ENCODE data around the gene MPPE1. TPM values are rescaled to one million over a fixed set of nuclear protein-coding genes. Genes with fewer than 3 reads are reported as not detected.

The MPPE1 gene
- polyA plus RNA-seq, 1 donor from 2014 or later, result 53.4 TPM

GRCh38 chr18:11955239-11956029 is 47.3 kb upstream of the MPPE1 start:
- no peak overlapping the region for H3K4me3 ChIP-seq (ENCODE audit: low read length)
- no peaks in the 10 kb centered on the region for H3K27me3 ChIP-seq (ENCODE audit: insufficient read depth, low read depth, low read length)
- H3K79me2 ChIP-seq (replicated peaks; ENCODE audit: insufficient read depth, low read length), result no peaks in the 10 kb centered on the region
- no peaks in the 10 kb centered on the region for H3K9me3 ChIP-seq (ENCODE audit: low read length)
- TF ChIP-seq RAD21 (conservative IDR thresholded peaks at IDR 0.05) (no peak), POLR2AphosphoS5 (IDR thresholded peaks at IDR 0.05) (no peak), TAF1 (IDR thresholded peaks at IDR 0.05; ENCODE audit: low read depth) (no peak), CTCF (IDR thresholded peaks at IDR 0.05; ENCODE audit: poor library complexity, severe bottlenecking) (no peak), MXI1 (conservative IDR thresholded peaks at IDR 0.05; ENCODE audit: poor library complexity, severe bottlenecking) (no peak), SMC3 (conservative IDR thresholded peaks at IDR 0.05; ENCODE audit: poor library complexity) (no peak), EP300 (conservative IDR thresholded peaks at IDR 0.05; ENCODE audit: poor library complexity, severe bottlenecking) (no peak), EZH2 (IDR thresholded peaks at IDR 0.05; ENCODE audit: borderline replicate concordance, insufficient read depth, low read length, poor library complexity, severe bottlenecking) (no peak)
- TF ChIP-seq, protein P1, sequence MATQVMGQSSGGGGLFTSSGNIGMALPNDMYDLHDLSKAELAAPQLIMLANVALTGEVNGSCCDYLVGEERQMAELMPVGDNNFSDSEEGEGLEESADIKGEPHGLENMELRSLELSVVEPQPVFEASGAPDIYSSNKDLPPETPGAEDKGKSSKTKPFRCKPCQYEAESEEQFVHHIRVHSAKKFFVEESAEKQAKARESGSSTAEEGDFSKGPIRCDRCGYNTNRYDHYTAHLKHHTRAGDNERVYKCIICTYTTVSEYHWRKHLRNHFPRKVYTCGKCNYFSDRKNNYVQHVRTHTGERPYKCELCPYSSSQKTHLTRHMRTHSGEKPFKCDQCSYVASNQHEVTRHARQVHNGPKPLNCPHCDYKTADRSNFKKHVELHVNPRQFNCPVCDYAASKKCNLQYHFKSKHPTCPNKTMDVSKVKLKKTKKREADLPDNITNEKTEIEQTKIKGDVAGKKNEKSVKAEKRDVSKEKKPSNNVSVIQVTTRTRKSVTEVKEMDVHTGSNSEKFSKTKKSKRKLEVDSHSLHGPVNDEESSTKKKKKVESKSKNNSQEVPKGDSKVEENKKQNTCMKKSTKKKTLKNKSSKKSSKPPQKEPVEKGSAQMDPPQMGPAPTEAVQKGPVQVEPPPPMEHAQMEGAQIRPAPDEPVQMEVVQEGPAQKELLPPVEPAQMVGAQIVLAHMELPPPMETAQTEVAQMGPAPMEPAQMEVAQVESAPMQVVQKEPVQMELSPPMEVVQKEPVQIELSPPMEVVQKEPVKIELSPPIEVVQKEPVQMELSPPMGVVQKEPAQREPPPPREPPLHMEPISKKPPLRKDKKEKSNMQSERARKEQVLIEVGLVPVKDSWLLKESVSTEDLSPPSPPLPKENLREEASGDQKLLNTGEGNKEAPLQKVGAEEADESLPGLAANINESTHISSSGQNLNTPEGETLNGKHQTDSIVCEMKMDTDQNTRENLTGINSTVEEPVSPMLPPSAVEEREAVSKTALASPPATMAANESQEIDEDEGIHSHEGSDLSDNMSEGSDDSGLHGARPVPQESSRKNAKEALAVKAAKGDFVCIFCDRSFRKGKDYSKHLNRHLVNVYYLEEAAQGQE (IDR thresholded peaks at IDR 0.05; ENCODE audit: borderline replicate concordance), result no peak
- H3F3A ChIP-seq (ENCODE audit: insufficient read depth, low read length, poor library complexity, severe bottlenecking), result no peaks in the 10 kb centered on the region
- no peaks in the 10 kb centered on the region for H4K20me1 ChIP-seq (ENCODE audit: insufficient read depth)
- H3K36me3 ChIP-seq (ENCODE audit: insufficient read depth, low read length), result no peaks in the 10 kb centered on the region
- H3K27ac ChIP-seq (ENCODE audit: low read length), result no peak overlapping the region
- H3K4me2 ChIP-seq (ENCODE audit: low read length), result no peak overlapping the region
- H3K9me2 ChIP-seq (ENCODE audit: insufficient read depth, low read length), result no peaks in the 10 kb centered on the region
- H2AFZ ChIP-seq (ENCODE audit: low read depth, low read length), result no peak overlapping the region
- no peak overlapping the region for H3K9ac ChIP-seq (ENCODE audit: low read length)

DNA sequence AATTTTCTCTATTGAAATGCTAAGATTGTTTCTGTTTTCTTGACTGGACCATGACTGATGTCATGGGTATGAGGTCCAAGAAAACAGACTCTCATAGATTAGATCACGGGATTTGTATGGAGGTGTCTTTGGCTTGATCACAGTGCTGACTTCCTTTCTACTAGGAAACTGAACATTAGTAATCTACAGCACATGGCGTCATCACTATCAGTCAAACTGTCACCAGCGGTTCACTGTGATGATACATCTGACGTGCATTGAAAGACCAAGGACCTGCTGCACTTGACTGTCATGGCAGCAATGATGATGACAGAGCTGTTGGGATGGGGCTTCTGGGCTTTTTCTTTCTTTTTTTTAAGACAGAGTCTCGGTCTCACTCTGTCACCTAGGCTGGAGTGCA is 45.0 kb upstream of the MPPE1 start:
- Histone ChIP-seq H3K27ac (ENCODE audit: low read length) (no peak overlapping the region), H3K9me2 (ENCODE audit: insufficient read depth, low read length) (no peaks in the 10 kb centered on the region), H4K20me1 (ENCODE audit: insufficient read depth) (no peaks in the 10 kb centered on the region), H3F3A (ENCODE audit: insufficient read depth, low read length, poor library complexity, severe bottlenecking) (no peaks in the 10 kb centered on the region), H3K9me3 (ENCODE audit: low read length) (no peaks in the 10 kb centered on the region), H3K27me3 (ENCODE audit: insufficient read depth, low read depth, low read length) (no peaks in the 10 kb centered on the region), H3K36me3 (ENCODE audit: insufficient read depth, low read length) (no peaks in the 10 kb centered on the region), H3K79me2 (replicated peaks; ENCODE audit: insufficient read depth, low read length) (no peaks in the 10 kb centered on the region), H2AFZ (ENCODE audit: low read depth, low read length) (no peak overlapping the region), H3K4me2 (ENCODE audit: low read length) (no peak overlapping the region), H3K4me3 (ENCODE audit: low read length) (no peak overlapping the region), H3K9ac (ENCODE audit: low read length) (no peak overlapping the region)
- TF ChIP-seq CTCF (IDR thresholded peaks at IDR 0.05; ENCODE audit: poor library complexity, severe bottlenecking), result no peak
- no peak for TF ChIP-seq TAF1 (IDR thresholded peaks at IDR 0.05; ENCODE audit: low read depth)
- TF ChIP-seq EP300 (conservative IDR thresholded peaks at IDR 0.05; ENCODE audit: poor library complexity, severe bottlenecking), result no peak
- TF ChIP-seq, protein P1 (IDR thresholded peaks at IDR 0.05; ENCODE audit: borderline replicate concordance), result no peak
